ENCODE results near the gene LAMA5.

Gene LAMA5

DNA sequence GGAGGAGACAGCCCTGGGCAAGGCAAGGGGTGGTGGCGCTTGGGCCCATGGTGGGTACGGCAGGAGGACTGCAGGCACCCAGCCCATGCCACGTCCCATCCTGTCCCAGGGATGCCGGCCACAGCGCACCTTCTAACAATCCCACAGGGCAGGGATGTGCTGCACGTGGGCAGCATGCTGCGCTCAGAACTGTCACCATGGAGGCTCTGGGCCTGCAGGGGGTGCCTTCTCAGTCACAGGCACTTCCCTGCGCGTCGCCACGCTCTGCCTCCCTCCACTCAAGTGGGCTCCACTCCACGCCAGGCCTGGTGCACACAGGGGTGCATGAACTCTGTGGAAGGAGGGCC is 37.6 kb upstream of the LAMA5 start:
- no peak for DNase-seq

- DNase-seq, result no peak
These were observed 37.1 kb upstream of the LAMA5 start for GRCh38 chr20:62404112-62404665.

DNA sequence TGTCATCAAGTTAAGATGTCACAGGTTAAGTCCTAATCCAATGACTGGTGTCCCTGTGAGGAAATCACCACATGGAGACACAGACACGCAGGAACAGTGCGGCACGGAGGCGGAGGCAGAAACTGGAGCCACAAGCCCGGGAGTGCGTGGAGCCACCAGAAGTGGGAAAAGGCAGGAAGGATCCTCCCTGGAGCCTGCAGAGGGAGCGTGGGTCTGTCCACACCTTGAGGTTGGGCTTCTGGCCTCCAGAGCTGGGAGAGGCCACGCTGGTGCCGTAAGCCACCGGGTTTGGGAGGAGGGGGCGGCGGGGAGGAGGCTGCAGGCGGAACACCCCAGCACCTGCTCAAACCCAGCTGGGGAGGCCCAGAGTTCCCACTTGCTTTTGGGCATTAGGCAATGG is 36.2 kb upstream of the LAMA5 start:
- no peak for DNase-seq

DNA sequence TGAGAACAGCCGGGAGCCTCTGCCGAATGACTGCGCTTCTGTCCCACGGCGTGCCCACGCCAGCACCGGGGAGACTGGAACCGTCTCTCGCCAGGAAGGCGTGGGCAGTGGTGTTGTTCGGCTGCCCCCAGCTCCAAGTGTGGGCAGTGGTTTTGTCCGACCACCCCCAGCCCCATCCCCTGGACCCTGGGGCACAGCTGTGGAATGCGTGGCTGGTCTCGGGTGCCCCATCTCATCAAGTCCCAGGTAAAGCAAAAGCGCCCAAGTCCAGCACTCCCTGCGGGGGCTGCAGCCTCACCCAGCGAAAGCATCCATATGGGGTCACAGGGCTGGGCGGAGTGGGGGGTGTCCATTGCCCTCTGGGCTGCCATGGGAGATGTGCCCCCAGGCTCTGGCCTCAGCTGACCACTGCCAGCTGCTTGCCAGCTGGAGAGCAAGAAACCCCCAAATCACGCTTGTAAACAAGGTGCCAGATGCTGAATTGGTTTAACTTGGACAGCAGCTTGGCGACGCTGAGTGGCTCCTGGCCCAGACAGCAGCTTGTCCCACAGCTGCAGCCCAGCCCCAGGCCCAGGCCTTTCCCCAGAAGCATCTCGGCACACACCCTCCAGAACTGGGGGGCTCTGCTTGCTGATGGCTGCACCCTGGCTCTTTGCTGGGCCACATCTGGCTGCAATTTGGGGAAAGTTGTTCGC is 35.5 kb upstream of the LAMA5 start:
- no peak for DNase-seq

DNA sequence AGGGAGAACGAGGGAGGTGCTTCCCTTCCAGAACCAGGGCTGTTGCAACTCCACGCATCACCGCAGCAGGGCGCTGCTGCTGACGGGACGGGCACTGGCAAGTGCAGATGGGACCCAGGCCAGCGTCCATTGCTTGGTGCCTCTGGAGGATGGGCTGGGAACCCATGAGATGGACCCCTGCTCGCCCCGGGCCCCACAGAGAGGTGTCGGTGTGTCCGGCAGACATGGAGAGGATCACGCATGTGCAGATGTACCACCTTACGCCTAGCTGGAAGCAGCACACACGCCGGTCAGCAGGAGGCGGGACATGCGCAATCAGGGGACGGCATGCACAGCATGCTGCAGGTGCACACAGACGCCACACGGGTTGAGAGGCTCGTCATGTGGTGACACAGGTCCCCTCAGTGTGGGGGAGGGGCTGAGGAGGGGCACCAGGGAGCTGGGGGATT is 34.2 kb upstream of the LAMA5 start:
- no peak for DNase-seq

DNA sequence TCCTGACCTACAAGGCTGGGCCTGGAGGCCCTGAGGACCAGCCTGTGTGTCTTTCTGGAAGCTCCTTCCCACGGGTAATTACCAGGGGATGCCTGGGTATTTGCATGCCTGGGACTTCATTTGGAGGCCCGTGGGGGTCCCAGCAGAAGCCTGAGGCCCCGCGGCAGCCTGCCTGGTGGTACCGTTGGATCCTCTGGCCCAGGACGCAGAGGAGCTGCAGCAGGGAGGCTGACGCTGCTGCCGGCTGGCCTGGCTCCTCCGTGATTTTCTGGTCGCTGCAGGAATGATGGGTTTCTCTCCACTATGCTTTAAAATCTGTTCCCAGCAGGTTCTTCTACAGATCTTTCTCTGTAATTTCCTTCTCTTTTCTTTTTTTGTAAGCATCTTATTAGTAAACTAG is 33.4 kb upstream of the LAMA5 start:
- DNase-seq, result no peak

DNA sequence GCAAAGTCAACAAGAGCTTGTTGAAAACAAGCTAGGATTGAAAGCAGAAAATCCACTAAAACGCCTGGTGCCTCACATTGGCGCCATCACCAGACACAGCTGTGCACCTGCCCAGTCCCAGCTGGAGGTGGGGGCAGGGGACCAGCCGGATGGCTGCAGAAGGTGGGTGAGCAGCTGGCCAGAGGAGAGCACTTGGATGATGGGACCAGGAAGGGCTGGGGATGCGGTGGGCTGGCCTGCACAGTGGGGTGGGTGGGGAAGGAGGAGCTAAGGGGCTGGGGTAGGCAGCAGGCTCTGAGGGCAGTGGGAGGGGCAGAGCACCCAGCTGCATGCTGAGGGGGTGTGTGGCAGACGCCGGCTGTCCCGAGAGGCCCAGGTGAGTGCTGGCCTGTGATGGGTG is 32.9 kb upstream of the LAMA5 start:
- DNase-seq, result no peak

- no peak for DNase-seq
These were observed 31.2 kb upstream of the LAMA5 start for GRCh38 chr20:62398120-62398821.

GRCh38 chr20:62396367-62397239 is 29.5 kb upstream of the LAMA5 start:
- DNase-seq, result no peak

- DNase-seq, result no peak
These were observed 28.5 kb upstream of the LAMA5 start for GRCh38 chr20:62395311-62396242.

- no peak for DNase-seq
These were observed 27.4 kb upstream of the LAMA5 start for GRCh38 chr20:62394248-62395245.

DNA sequence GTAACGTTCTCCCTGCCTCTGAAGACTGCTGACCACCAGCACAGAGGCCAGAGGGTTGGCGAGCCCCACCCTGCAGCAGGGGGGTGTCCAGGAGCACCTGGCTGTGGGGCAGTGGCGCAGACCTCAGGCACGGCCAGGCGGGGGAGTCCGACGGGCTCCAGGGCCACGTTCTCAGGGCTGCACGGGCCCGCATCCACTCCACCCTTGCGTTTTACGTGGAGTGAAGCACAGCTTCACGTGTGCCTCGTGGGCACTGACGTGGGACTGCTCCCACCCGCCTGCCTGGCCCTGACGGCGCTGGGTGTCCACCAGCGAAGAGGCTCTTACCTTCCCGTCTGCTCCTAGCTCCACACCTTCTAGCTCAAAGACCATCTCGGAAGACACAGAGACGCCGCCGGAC is 26.7 kb upstream of the LAMA5 start:
- DNase-seq, result no peak

DNA sequence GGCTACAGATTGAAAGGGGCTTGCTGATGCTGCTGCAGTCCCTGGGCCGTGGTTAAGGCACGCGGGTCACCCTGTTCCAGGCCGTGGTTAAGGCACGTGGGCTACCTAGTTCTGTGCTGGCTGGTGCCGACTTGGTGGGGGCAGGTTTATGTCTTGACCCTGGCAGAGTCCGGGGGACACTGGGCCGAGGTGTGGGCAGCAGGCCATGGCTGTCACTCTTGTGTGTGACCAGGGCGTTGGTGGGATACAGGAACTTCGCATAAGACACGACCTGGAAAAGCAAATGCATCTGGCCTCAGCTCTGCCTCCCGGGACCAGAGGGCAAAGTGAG is 26.2 kb upstream of the LAMA5 start:
- DNase-seq, result no peak

DNA sequence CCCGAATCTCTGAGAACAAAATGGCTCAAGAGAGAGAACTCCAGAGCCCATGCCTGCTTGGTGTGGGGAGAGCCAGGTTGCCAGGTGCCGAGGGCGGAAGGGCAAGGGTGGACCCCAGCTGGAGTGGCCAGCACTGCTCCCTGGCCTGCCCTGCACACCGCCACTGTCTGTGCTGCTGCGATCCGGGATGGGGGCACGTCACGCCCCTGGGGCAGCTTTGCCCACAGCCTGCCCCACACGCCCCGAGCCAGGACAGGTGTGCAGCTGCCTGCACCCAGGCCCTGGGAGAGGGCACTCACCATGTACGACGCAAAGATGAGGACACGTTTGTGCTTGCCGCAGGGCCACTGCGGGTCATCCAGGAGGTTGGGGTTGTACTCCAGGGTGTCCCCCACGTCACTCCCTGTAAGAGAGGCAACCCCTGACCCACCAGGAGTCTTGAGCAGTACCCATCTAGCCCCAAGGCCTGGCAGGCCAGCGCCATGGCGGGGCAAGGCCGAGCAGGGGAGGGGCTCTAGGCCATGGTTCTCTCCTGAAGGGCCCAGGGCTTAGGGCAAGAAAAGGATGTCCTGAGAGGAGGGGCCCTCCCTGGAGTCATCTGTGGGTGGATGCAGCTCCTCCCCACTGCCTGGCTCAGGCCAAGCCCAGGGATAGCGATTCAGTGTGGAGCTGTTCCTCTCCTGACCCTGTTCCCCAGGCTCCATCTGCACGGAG is 25.7 kb upstream of the LAMA5 start:
- DNase-seq, result no peak

GRCh38 chr20:62392077-62392418 is 24.9 kb upstream of the LAMA5 start:
- DNase-seq, result no peak

DNA sequence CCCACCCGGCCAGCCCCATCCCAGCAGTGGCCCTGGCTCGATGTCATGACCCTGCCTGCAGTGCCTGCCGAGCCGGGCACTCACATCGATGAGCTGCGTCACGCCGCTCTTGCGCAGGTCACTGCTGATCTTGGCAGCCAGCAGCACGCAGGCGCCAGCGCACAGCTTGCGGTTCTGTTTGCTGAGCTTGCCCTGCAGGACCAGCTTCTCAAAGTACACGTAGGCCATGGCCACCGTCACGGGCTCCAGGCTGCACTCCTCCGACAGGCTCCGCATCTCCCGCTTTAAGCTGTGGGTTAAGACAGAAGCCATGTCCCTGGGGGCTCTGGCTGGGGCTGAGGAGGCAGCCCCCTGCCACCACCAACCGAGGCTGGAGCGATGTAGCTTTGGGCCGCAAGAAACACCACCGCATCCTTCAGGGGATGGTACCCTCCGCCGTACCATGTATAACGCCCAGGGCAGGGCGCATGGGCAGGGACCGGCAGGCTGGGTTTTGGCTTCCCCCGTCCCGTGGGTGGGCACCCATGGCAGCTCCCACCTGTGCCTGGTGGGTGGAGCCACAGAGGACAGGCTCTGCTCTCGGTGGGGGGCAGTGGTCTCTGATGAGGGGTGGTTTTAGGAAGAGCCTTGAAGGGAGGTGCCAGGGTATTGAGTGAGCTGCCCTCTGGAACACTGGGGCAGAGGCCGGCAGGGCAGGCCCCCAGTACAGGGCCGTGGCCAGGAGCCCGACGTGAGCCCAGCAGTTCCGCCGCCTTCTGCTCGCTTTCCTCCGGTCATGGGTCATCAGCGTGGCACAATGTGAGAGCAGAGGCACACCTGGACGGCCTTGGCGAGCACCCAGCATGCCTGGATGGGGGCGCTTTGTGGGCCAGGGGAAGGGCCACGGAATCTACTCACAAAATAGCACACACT is 24.3 kb upstream of the LAMA5 start:
- DNase-seq, result no peak

DNA sequence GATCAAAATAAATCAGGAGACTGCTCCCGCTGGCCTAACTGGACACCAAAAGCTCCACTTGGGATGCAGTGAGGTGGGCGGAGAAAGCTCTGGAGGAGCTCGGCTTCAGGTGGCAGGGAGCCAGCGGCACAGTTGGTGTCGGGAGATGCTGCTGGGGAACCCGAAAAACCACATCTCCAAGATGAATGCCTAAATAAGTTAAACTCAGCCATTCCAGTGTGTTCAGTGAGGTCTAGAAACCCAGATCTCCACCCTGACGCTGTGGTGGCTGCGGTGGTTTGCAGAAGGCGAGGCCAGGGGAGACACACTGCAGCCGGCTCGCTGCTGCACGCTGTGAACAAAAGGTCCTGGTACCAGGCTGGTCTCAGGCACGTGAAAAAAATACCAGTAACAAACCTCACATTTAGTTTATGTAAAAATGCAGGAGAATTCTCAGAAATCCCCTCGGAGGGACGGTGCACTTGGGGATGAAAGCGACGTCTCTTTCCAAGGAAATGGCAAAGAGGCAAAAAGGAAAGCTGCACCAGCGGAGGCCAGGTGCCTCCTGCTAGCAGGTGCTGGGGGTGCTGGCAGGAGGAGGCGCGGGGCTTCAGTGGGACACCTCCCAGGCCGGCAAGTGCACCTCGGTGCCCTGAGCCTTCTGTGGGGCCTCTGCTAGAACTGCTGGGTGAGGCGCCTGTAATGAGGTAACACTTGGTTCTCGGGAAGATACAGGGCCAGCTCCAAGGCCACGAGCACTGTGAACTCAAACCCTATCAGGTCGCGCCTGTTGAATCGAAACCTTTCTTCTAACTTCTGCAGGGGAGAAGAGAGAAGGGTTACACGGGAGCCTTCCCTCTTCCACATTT is 23.4 kb upstream of the LAMA5 start:
- no peak for DNase-seq

DNA sequence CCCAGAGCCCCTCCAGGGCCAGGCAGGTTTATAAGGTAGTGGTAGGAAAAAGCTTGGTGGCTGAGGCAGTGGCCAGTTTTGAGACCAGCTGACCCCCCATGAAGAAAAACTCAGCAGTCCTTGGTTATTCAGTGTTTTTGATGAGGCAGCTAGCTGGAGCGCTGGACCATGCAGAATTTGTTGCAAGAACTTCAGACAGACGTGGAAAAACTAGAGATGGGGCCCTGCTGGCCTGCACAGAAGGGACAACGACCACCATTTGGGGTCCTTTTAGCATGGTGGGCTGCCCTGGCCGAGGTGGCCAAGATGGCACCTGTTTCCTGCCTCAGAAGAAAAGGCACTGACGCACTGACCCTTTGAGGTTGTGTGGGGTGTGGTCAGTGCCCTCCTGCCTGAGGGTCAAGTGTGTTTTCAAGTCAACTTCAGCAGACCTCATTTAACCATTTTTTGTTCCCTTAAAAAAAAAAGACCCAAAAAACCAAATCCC is 22.5 kb upstream of the LAMA5 start:
- DNase-seq, result no peak

Data from CD4-positive, alpha-beta T cell treated with Interleukin-21 for 1 hour (primary cell).